ENCODE data around the gene CCDC186. TPM values are rescaled to one million over a fixed set of nuclear protein-coding genes. Genes with fewer than 3 reads are reported as not detected.

CCDC186 gene
- polyA plus RNA-seq, 1 of the 3 experiments (the other 2 are of a cell fraction): 1.3 TPM

DNA sequence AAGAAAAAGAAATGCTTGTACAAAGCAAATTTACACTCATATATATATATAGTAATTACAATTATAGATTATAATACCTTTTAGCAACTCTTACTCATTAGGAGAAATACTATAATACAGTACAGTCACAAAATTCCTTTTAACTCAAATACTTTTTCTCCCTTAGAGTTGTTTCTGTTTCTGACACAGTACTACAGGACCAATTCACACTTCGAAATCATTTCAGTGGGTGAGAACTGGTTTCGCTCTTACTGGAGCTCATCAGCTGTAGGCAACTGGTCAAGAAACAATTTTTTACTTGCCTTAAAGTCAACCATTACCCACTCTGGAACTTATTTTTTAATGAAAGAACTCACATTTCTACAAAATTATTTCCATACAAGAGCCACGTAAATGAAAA lies 6.0 kb downstream of the CCDC186 start (continued):
- TF ChIP-seq RXRA (IDR thresholded peaks at IDR 0.05; ENCODE audit: borderline replicate concordance, low read depth) (no peak), SMC3 (IDR thresholded peaks at IDR 0.05; ENCODE audit: low read depth, low read length) (no peak), RCOR1 (IDR thresholded peaks at IDR 0.05; ENCODE audit: low read length) (no peak), RAD21 (IDR thresholded peaks at IDR 0.05; ENCODE audit: low read length) (no peak)

- H3K9me3 ChIP-seq: no peaks in the 10 kb centered on the region
- TF ChIP-seq YY1 (IDR thresholded peaks at IDR 0.05; ENCODE audit: low read depth): no peak
- TF ChIP-seq RAD21 (IDR thresholded peaks at IDR 0.05; ENCODE audit: low read length): no peak
- no peak for TF ChIP-seq NFIC (IDR thresholded peaks at IDR 0.05; ENCODE audit: borderline replicate concordance)
- no peak for TF ChIP-seq RXRA (IDR thresholded peaks at IDR 0.05; ENCODE audit: borderline replicate concordance, low read depth)
- TF ChIP-seq, protein P1, sequence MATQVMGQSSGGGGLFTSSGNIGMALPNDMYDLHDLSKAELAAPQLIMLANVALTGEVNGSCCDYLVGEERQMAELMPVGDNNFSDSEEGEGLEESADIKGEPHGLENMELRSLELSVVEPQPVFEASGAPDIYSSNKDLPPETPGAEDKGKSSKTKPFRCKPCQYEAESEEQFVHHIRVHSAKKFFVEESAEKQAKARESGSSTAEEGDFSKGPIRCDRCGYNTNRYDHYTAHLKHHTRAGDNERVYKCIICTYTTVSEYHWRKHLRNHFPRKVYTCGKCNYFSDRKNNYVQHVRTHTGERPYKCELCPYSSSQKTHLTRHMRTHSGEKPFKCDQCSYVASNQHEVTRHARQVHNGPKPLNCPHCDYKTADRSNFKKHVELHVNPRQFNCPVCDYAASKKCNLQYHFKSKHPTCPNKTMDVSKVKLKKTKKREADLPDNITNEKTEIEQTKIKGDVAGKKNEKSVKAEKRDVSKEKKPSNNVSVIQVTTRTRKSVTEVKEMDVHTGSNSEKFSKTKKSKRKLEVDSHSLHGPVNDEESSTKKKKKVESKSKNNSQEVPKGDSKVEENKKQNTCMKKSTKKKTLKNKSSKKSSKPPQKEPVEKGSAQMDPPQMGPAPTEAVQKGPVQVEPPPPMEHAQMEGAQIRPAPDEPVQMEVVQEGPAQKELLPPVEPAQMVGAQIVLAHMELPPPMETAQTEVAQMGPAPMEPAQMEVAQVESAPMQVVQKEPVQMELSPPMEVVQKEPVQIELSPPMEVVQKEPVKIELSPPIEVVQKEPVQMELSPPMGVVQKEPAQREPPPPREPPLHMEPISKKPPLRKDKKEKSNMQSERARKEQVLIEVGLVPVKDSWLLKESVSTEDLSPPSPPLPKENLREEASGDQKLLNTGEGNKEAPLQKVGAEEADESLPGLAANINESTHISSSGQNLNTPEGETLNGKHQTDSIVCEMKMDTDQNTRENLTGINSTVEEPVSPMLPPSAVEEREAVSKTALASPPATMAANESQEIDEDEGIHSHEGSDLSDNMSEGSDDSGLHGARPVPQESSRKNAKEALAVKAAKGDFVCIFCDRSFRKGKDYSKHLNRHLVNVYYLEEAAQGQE (IDR thresholded peaks at IDR 0.05; ENCODE audit: low read depth, low read length): no peak
- TF ChIP-seq USF2 (IDR thresholded peaks at IDR 0.05; ENCODE audit: borderline replicate concordance, low read depth, low read length): no peak
- no peaks in the 10 kb centered on the region for H3K27me3 ChIP-seq (ENCODE audit: insufficient read depth)
- H3K9ac ChIP-seq: no peak overlapping the region
- H3K79me2 ChIP-seq (ENCODE audit: insufficient read depth): peaks cover 60% of the 10 kb centered on the region; the same call in 1 of the 2 replicates
- H3K4me2 ChIP-seq: no peak overlapping the region
- no peaks in the 10 kb centered on the region for H3K9me2 ChIP-seq
- DNase-seq: no peak
- 79% methylated on average over 3 of the region's 3 CpGs for WGBS (ENCODE audit: low lambda C conversion rate)
- no peak overlapping the region for H3K4me3 ChIP-seq (ENCODE audit: low read depth in 2 of 2, low read length in 1 of 2)
- H2AFZ ChIP-seq (ENCODE audit: low read depth): no peak overlapping the region
- ChIA-PET CTCF (no interaction called here), POLR2A (no interaction called here)
- H3K4me1 ChIP-seq (ENCODE audit: control insufficient read depth in 1 of 2, insufficient read depth in 2 of 2, low read depth in 1 of 2, low read length in 1 of 2): no peaks in the 10 kb centered on the region; a peak in 1 of 4 replicates
- peaks cover 12 to 16% of the 10 kb centered on the region in 2 experiments for H3K36me3 ChIP-seq (replicated peaks in 1 of 2; ENCODE audit: control insufficient read depth in 1 of 2, insufficient read depth in 2 of 2, low read length in 1 of 2)
- no peaks in the 10 kb centered on the region for H4K20me1 ChIP-seq (ENCODE audit: insufficient read depth)
- H3F3A ChIP-seq (replicated peaks; ENCODE audit: insufficient read depth): no peaks in the 10 kb centered on the region
- H3K27ac ChIP-seq (ENCODE audit: low read depth in 2 of 2, low read length in 1 of 2): no peak overlapping the region
These were observed 7.5 kb downstream of the CCDC186 start for GRCh38 chr10:114166494-114166893.

DNA sequence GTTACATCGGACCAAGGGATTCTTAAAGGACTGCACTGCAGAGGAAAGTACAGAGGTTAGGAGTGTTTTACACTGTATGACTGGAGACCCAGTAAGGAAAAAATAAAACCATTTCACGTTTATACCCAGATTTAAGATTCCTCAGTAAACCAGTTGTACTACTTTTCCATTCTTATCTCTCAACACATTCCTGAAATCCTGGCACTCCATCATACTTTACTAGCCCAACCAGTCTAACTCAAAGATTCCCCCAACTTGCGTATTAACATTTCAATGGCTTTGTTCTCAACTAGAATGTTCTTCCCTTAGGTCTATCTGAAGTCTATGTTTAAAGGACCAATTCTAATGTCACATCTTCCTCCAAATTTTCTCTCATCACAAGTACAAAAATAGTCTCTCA lies 8.0 kb downstream of the CCDC186 start:
- H3K9me3 ChIP-seq: no peaks in the 10 kb centered on the region
- H2AFZ ChIP-seq (ENCODE audit: low read depth): no peak overlapping the region
- no peaks in the 10 kb centered on the region; a peak in 1 of 4 replicates for H3K4me1 ChIP-seq (ENCODE audit: control insufficient read depth in 1 of 2, insufficient read depth in 2 of 2, low read depth in 1 of 2, low read length in 1 of 2)
- ChIA-PET POLR2A (no interaction called here), CTCF (no interaction called here)
- H4K20me1 ChIP-seq (ENCODE audit: insufficient read depth): no peaks in the 10 kb centered on the region
- TF ChIP-seq MAX (IDR thresholded peaks at IDR 0.05; ENCODE audit: low read depth) (no peak), FOXJ3 (CRISPR knock-in tag; IDR thresholded peaks at IDR 0.05) (no peak), NRF1 (IDR thresholded peaks at IDR 0.05; ENCODE audit: low read depth, low read length) (no peak), MXI1 (IDR thresholded peaks at IDR 0.05; ENCODE audit: low read depth, low read length) (no peak), ZBTB33 (IDR thresholded peaks at IDR 0.05; ENCODE audit: borderline replicate concordance, low read depth) (no peak), ELF1 (IDR thresholded peaks at IDR 0.05) (no peak), EZH2phosphoT487 (IDR thresholded peaks at IDR 0.05; ENCODE audit: borderline replicate concordance, low read depth) (no peak), JUND (IDR thresholded peaks at IDR 0.05) (no peak), NFIC (IDR thresholded peaks at IDR 0.05; ENCODE audit: borderline replicate concordance) (no peak), RCOR1 (IDR thresholded peaks at IDR 0.05; ENCODE audit: low read length) (no peak), USF2 (IDR thresholded peaks at IDR 0.05; ENCODE audit: borderline replicate concordance, low read depth, low read length) (no peak)
- TF ChIP-seq, protein P2, sequence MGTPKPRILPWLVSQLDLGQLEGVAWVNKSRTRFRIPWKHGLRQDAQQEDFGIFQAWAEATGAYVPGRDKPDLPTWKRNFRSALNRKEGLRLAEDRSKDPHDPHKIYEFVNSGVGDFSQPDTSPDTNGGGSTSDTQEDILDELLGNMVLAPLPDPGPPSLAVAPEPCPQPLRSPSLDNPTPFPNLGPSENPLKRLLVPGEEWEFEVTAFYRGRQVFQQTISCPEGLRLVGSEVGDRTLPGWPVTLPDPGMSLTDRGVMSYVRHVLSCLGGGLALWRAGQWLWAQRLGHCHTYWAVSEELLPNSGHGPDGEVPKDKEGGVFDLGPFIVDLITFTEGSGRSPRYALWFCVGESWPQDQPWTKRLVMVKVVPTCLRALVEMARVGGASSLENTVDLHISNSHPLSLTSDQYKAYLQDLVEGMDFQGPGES (IDR thresholded peaks at IDR 0.05; ENCODE audit: low read depth, low read length): no peak
- H3K27ac ChIP-seq (ENCODE audit: low read depth in 2 of 2, low read length in 1 of 2): no peak overlapping the region
- H3K27me3 ChIP-seq (ENCODE audit: insufficient read depth): no peaks in the 10 kb centered on the region
- no peaks in the 10 kb centered on the region for H3K9me2 ChIP-seq
- no peak overlapping the region for H3K9ac ChIP-seq
- H3F3A ChIP-seq (replicated peaks; ENCODE audit: insufficient read depth): no peaks in the 10 kb centered on the region
- no peak for DNase-seq
- no peak overlapping the region for H3K4me3 ChIP-seq (ENCODE audit: low read depth in 2 of 2, low read length in 1 of 2)
- peaks cover 57% of the 10 kb centered on the region; the same call in 1 of the 2 replicates for H3K79me2 ChIP-seq (ENCODE audit: insufficient read depth)
- WGBS (ENCODE audit: low lambda C conversion rate): 78% methylated on average over 3 of the region's 3 CpGs
- H3K36me3 ChIP-seq (replicated peaks in 1 of 2; ENCODE audit: control insufficient read depth in 1 of 2, insufficient read depth in 2 of 2, low read length in 1 of 2): peaks cover 14 to 16% of the 10 kb centered on the region in 2 experiments
- no peak overlapping the region for H3K4me2 ChIP-seq
